A172 (cell line): ENCODE data around the gene MYT1. TPM values are rescaled to one million over a fixed set of nuclear protein-coding genes. Genes with fewer than 3 reads are reported as not detected.
"Not testable (repeated sequence)": the region's sequence is repeated elsewhere in the genome, so short reads cannot be mapped to it uniquely, and the experiment has no call there.

Experiments
- DNase-seq: peaks from one replicate; pipeline ENCODE4 v3.0.0-alpha.2; 2015; ENCODE audit warnings: low spot score
- total RNA-seq: library from RNA; depleted of rRNA; stranded (reverse); fragments of >200 nt; shearing (Covaris generic); gene quantifications from 2 replicates; pipeline ENCODE4 v1.2.3, GENCODE V29; 2014; rRNA removed

MYT1 gene
- total RNA-seq = 2.4 TPM in 2 replicates

GRCh38 chr20:64164123-64164836, at the start of gene MYT1:
TSS of gene MYT1 (plus strand) at chr20:64164452. CDS start at chr20:64198862, 34,410 bp downstream.
- no peak for DNase-seq

- DNase-seq = no peak
Observed at GRCh38 chr20:64115171-64115911, 48.9 kb upstream of the MYT1 start.

GRCh38 chr20:64116016-64116415, 48.2 kb upstream of the MYT1 start:
- DNase-seq = no peak

GRCh38 chr20:64116541-64117431, 47.5 kb upstream of the MYT1 start:
- DNase-seq = no peak

GRCh38 chr20:64117432-64117777, 46.8 kb upstream of the MYT1 start:
- DNase-seq = not testable (repeated sequence)

- DNase-seq = no peak
Observed at GRCh38 chr20:64119301-64119680, 45.0 kb upstream of the MYT1 start.

- DNase-seq = no peak
Observed at GRCh38 chr20:64119681-64120341, 44.4 kb upstream of the MYT1 start.

GRCh38 chr20:64121586-64121985, 42.7 kb upstream of the MYT1 start:
- DNase-seq = no peak

- not testable (repeated sequence) for DNase-seq
Observed at GRCh38 chr20:64122927-64123326, 41.3 kb upstream of the MYT1 start.

- not testable (repeated sequence) for DNase-seq
Observed at GRCh38 chr20:64123517-64123916, 40.7 kb upstream of the MYT1 start.

- no peak for DNase-seq
Observed at GRCh38 chr20:64129146-64129782, 35.0 kb upstream of the MYT1 start.

GRCh38 chr20:64130271-64130670, 34.0 kb upstream of the MYT1 start:
- no peak for DNase-seq

GRCh38 chr20:64130876-64131275, 33.4 kb upstream of the MYT1 start:
- no peak for DNase-seq

- no peak for DNase-seq
Observed at GRCh38 chr20:64131406-64131805, 32.8 kb upstream of the MYT1 start.

GRCh38 chr20:64133951-64134407, 30.3 kb upstream of the MYT1 start:
- no peak for DNase-seq

- DNase-seq = not testable (repeated sequence)
Observed at GRCh38 chr20:64134744-64135143, 29.5 kb upstream of the MYT1 start.

GRCh38 chr20:64136004-64136710, 28.1 kb upstream of the MYT1 start:
- DNase-seq = no peak

GRCh38 chr20:64137598-64138031, 26.6 kb upstream of the MYT1 start:
- no peak for DNase-seq

GRCh38 chr20:64138276-64138815, 25.9 kb upstream of the MYT1 start:
- no peak for DNase-seq
